CD4-positive, alpha-beta memory T cell (primary cell): Measurements from ENCODE around the gene AUNIP. TPM values are rescaled to one million over a fixed set of nuclear protein-coding genes. Genes with fewer than 3 reads are reported as not detected.

Experiments used
- CTCF ChIA-PET: fragments of 350-600 bp; sonication (Branson Sonifier 250); formaldehyde crosslinking; loops from one replicate; lab custom pipeline; 2021; ENCODE audit warnings: inconsistent platforms; ENCODE audit not compliant: partially characterized antibody; lab: Charles Lee
- POLR2A ChIA-PET: fragments of 350-600 bp; sonication (Branson Sonifier 250); formaldehyde crosslinking; loops from one replicate; lab custom pipeline; 2021; ENCODE audit not compliant: partially characterized antibody; lab: Charles Lee
- DNase-seq, 5 donors: peaks; one replicate each; pipeline versions ENCODE4 v3.0.0 to v3.0.0-alpha.2; 2020 to 2022; ENCODE audit warnings: mixed read lengths in 1 of 5
- H3K27ac ChIP-seq: one replicate; pipeline ENCODE4 v1.7.0; 2013; ENCODE audit warnings: low read depth, low read length
- H3K27me3 ChIP-seq: 2 replicates; pipeline ENCODE4 v1.7.0; 2013; ENCODE audit warnings: mild to moderate bottlenecking, low read length, moderate library complexity; ENCODE audit not compliant: insufficient read depth
- H3K36me3 ChIP-seq: 2 replicates; pipeline ENCODE4 v1.7.0; 2013; ENCODE audit warnings: mild to moderate bottlenecking, low read length, moderate library complexity; ENCODE audit not compliant: insufficient read depth
- H3K4me1 ChIP-seq: 2 replicates; pipeline ENCODE4 v1.7.0; 2013; ENCODE audit warnings: mild to moderate bottlenecking, low read length, moderate library complexity; ENCODE audit not compliant: insufficient read depth
- H3K4me3 ChIP-seq, 2 donors: one replicate each; pipeline ENCODE4 v1.7.0; 2013; ENCODE audit warnings: low read length in 2 of 2, mild to moderate bottlenecking in 1 of 2
- H3K9me3 ChIP-seq, 2 donors: one replicate each; pipeline ENCODE4 v1.7.0; 2013; ENCODE audit warnings: low read length in 2 of 2, control low read depth in 1 of 2; ENCODE audit not compliant: control insufficient read depth in 1 of 2
- H3K27ac Mint-ChIP-seq, 7 donors: one replicate each; pipeline ENCODE4 v1.8.0; 2020 to 2021; ENCODE audit warnings: mixed read lengths in 7 of 7, mild to moderate bottlenecking in 6 of 7, inconsistent platforms in 3 of 7, moderate library complexity in 3 of 7
- H3K27me3 Mint-ChIP-seq, 2 donors: one replicate each; pipeline ENCODE4 v1.8.0; 2020 to 2021; ENCODE audit warnings: mixed read lengths in 2 of 2
- H3K36me3 Mint-ChIP-seq, 2 donors: one replicate each; pipeline ENCODE4 v1.8.0; 2020 to 2021; ENCODE audit warnings: mixed read lengths in 2 of 2, inconsistent platforms in 1 of 2, mild to moderate bottlenecking in 1 of 2
- H3K4me1 Mint-ChIP-seq, 4 donors: one replicate each; pipeline ENCODE4 v1.8.0; 2020 to 2021; ENCODE audit warnings: mixed read lengths in 4 of 4, mild to moderate bottlenecking in 1 of 4
- H3K4me3 Mint-ChIP-seq, 8 donors: one replicate each; pipeline ENCODE4 v1.8.0; 2020 to 2021; ENCODE audit warnings: mixed read lengths in 8 of 8, mild to moderate bottlenecking in 7 of 8, moderate library complexity in 6 of 8, inconsistent platforms in 3 of 8
- H3K9me3 Mint-ChIP-seq, 8 donors: one replicate each; pipeline ENCODE4 v1.8.0; 2020 to 2021; ENCODE audit warnings: mixed read lengths in 8 of 8, mild to moderate bottlenecking in 5 of 8, inconsistent platforms in 3 of 8, moderate library complexity in 1 of 8
- intact Hi-C: fragments of 100-400 bp; cut with micrococcal nuclease; formaldehyde crosslinking; loops from one replicate; pipeline ENCODE4 v1.15.1; 2023
- polyA plus RNA-seq, 2 donors: library from polyadenylated mRNA; unstranded; fragments of 300-500 nt; fragmentation: Illumina TruSeq; gene quantifications; one replicate each; pipeline ENCODE4 v1.2.3, GENCODE V29; 2021
- total RNA-seq, 2 experiments: library from RNA; stranded (reverse); gene quantifications; one replicate each; pipeline ENCODE4 v1.2.3, GENCODE V29; 2021

The AUNIP gene
- total and polyA plus RNA-seq, 4 experiments from 2014 or later = not detected

DNA sequence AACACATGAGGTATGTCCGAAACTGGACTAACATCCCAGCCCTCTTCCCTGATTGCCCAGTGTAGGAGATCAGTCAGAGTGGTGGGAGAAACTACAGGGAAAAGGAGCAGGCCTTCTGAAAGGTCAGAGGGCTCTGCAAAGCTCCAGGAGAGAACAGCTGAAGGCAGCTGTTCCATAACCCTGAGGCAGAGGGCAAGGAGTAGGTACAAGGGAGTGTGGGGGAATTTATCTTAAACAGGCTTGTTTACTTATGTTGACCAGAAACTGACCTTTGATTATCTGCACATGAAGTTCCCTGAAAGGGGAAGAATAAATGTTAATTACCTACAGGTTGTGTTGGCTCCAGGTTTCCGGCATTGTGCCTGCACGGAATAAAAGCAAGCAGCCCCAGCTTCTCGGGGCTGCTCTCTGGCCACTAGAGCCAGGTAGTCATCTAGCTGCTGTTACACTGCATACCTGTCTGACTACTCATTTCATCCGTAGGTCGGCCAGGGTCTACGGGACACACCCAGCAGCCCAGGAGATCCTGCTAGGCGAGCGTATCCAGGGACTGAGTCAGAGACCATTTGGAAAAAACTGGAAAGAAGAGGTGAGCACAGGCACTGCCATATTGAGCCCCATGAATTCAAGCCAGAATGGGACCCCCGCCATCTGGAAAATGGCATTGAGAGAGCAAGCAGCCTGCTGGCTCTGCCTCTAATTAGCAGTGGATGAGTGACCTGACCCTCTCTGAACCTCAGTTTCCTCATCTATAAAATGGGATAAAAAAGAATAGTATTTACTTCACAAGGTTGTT is 31.2 kb upstream of the AUNIP start:
- H3K36me3 Mint-ChIP-seq = no peaks in the 10 kb centered on the region
- intact Hi-C loops = no loop called here
- Histone ChIP-seq H3K36me3 (no peaks in the 10 kb centered on the region), H3K27ac (no peak overlapping the region), H3K27me3 (no peaks in the 10 kb centered on the region), H3K9me3 (no peaks in the 10 kb centered on the region), H3K4me3 (no peak overlapping the region), H3K4me1 (peaks cover 5% of the 10 kb centered on the region)
- peak overlapping the region in 2 of 7 donors; percentile 1 to 19 for H3K27ac Mint-ChIP-seq
- DNase-seq = no peak
- H3K27me3 Mint-ChIP-seq = no peaks in the 10 kb centered on the region
- peaks cover 3 to 4% (median 4%) of the 10 kb centered on the region in 4 donors for H3K4me1 Mint-ChIP-seq
- no peaks in the 10 kb centered on the region for H3K9me3 Mint-ChIP-seq
- H3K4me3 Mint-ChIP-seq = no peak overlapping the region
- POLR2A ChIA-PET = no interaction called here
- CTCF ChIA-PET = interaction anchor here (0.8 to 19.0 kb wide), 2 partner anchors 11 to 109 kb away, joined by 5 to 583 read pairs; partner anchors contain the start of gene PAFAH2

DNA sequence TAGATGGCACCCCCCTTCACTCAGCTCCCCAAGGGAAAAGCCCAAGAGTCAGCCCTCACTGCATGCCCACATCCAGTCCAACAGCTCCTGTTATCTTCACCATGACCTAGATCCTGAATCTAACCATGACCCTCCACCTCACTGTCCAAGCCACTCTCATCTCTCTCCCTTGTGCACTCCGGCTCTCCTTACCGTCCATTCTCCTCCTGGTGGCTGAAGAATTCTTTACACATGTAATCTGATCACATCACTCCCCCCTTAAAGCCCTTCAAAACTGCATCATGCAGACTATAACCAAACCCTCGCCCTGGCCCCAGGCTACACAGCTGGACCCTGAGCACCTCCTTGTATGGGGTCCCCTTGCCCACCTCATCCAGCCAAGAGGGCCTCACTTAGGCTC is 30.2 kb upstream of the AUNIP start:
- no peaks in the 10 kb centered on the region for H3K9me3 Mint-ChIP-seq
- Histone ChIP-seq H3K4me1 (no peaks in the 10 kb centered on the region), H3K4me3 (no peak overlapping the region), H3K9me3 (no peaks in the 10 kb centered on the region), H3K36me3 (no peaks in the 10 kb centered on the region), H3K27me3 (no peaks in the 10 kb centered on the region), H3K27ac (no peak overlapping the region)
- no peaks in the 10 kb centered on the region for H3K36me3 Mint-ChIP-seq
- ChIA-PET CTCF (interaction anchor here (1.0 to 19.0 kb wide), 2 partner anchors 15 to 110 kb away, joined by 3 to 583 read pairs; partner anchors contain the start of gene PAFAH2), POLR2A (no interaction called here)
- H3K4me3 Mint-ChIP-seq = no peak overlapping the region
- H3K4me1 Mint-ChIP-seq = no peaks in the 10 kb centered on the region
- H3K27me3 Mint-ChIP-seq = no peaks in the 10 kb centered on the region
- H3K27ac Mint-ChIP-seq = no peak overlapping the region
- DNase-seq = no peak
- intact Hi-C loops = no loop called here

DNA sequence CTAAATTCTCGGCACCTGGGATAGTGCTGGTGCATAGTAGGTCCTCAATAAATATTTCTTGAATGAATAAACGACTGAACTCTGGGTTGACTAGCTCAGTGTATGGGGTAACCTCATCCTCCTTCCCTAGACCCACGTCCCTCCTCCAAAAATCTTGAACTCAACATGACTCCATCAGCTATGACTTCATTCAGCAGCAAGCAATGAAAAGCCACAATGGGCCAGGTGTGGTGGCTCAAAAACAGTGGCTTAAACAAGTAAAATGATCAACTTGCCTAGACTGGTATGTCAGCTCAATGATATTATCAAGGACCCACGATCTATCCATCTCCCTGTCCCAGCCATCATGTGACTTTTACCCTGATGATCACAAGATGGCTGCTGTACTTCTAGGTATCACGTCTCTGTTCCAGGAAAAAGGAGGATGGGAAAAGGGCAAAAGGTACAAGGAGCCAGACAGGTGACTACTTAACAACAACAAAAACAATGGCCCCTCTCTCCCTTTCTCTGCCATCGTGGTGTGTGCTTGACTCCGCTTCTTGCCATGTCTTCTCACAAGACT is 29.2 kb upstream of the AUNIP start:
- Histone ChIP-seq H3K27me3 (no peaks in the 10 kb centered on the region), H3K27ac (no peak overlapping the region), H3K36me3 (no peaks in the 10 kb centered on the region), H3K9me3 (no peaks in the 10 kb centered on the region), H3K4me3 (no peak overlapping the region), H3K4me1 (no peaks in the 10 kb centered on the region)
- Mint-ChIP-seq H3K27ac (no peak overlapping the region), H3K4me3 (no peak overlapping the region), H3K27me3 (no peaks in the 10 kb centered on the region), H3K9me3 (no peaks in the 10 kb centered on the region), H3K4me1 (no peaks in the 10 kb centered on the region), H3K36me3 (no peaks in the 10 kb centered on the region)
- DNase-seq = no peak
- CTCF ChIA-PET = interaction anchor here (0.9 to 19.0 kb wide), 2 partner anchors 13 to 111 kb away, joined by 3 to 583 read pairs; partner anchors contain the start of genes PAFAH2 and PAQR7
- POLR2A ChIA-PET = no interaction called here
- intact Hi-C loops = no loop called here

DNA sequence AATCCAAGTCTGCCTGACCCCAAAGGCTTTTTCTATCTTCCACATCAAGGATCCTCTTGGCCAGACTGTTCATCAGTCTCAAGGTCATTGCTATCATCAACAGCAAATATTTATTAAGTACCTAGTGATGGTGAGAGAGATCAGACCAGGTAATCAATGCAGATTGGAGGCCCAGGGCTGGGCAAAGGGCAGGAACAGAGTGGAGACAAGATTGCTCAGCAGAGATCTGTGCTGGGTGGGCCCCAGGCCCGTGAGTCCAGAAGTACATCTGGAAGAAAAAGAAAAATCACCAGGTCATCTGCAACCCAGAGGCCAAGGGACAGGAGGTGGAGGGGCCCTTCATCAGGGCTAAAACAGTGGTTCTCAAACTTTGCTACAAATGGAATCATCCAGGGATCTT is 26.3 kb upstream of the AUNIP start:
- Mint-ChIP-seq H3K4me1 (no peaks in the 10 kb centered on the region), H3K9me3 (no peaks in the 10 kb centered on the region), H3K36me3 (no peaks in the 10 kb centered on the region), H3K4me3 (no peak overlapping the region), H3K27me3 (no peaks in the 10 kb centered on the region), H3K27ac (no peak overlapping the region)
- H3K27me3 ChIP-seq = no peaks in the 10 kb centered on the region
- no peak for DNase-seq
- H3K4me1 ChIP-seq = no peaks in the 10 kb centered on the region
- no peak overlapping the region for H3K27ac ChIP-seq
- intact Hi-C loops = no loop called here
- CTCF ChIA-PET = interaction anchor here (1.4 to 2.1 kb wide), 2 partner anchors 11 to 149 kb away, joined by 4 to 8 read pairs; no protein-coding TSS in a partner anchor
- no peak overlapping the region for H3K4me3 ChIP-seq
- H3K36me3 ChIP-seq = no peaks in the 10 kb centered on the region
- H3K9me3 ChIP-seq = no peaks in the 10 kb centered on the region
- POLR2A ChIA-PET = no interaction called here

DNA sequence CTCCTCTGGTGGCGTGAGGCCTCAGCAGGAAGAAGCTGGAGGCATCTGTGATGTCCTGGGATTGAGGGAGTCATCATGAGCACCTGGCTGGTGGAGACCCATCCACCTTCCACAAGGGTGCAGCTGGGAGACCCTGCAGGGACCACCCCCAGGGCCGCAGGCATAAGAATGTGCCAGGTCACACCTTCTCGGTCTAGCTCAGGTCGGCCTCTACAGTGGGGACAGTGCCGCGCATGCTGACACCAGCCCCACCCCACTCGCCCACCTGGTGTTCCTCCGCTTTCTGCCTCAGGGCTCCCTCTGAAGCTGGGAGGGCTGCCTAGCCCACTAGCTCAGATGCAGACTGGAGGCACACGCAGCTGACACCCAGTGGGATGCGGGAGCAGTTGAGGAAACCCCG is 22.0 kb upstream of the AUNIP start:
- no peaks in the 10 kb centered on the region for H3K36me3 Mint-ChIP-seq
- ChIA-PET POLR2A (no interaction called here), CTCF (interaction anchor here (3.1 kb wide), 1 partner anchor 14 kb away, joined by 13 read pairs; no protein-coding TSS in a partner anchor)
- no peak overlapping the region for H3K27ac Mint-ChIP-seq
- no peaks in the 10 kb centered on the region for H3K27me3 Mint-ChIP-seq
- Histone ChIP-seq H3K27me3 (no peaks in the 10 kb centered on the region), H3K36me3 (no peaks in the 10 kb centered on the region), H3K27ac (no peak overlapping the region), H3K4me1 (no peaks in the 10 kb centered on the region), H3K9me3 (no peaks in the 10 kb centered on the region), H3K4me3 (no peak overlapping the region)
- intact Hi-C loops = no loop called here
- H3K4me1 Mint-ChIP-seq = peaks cover 0 to 3% (median 1%) of the 10 kb centered on the region in 4 donors
- no peak for DNase-seq
- no peaks in the 10 kb centered on the region for H3K9me3 Mint-ChIP-seq
- H3K4me3 Mint-ChIP-seq = no peak overlapping the region

DNA sequence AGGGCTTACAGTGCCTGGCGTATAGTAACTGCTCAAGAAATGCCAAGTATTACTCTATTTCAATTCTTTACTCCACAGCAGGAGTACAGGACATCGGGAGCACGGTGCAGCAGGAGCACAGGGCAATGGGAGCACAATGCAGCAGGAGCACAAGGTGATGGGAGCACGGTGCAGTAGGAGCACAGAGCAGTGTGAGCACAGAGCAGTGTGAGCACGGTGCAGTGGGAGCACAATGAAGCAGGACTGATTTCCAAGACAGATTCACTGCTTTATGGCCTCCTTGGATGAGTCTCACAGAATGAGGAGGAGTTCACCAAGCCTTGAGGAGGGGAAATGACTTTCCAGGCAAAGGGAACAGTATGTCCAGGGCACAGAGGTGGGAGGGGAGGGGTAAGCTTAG is 21.3 kb upstream of the AUNIP start:
- Mint-ChIP-seq H3K36me3 (no peaks in the 10 kb centered on the region), H3K4me3 (no peak overlapping the region), H3K27me3 (no peaks in the 10 kb centered on the region), H3K9me3 (no peaks in the 10 kb centered on the region), H3K4me1 (peaks cover 0 to 7% (median 3%) of the 10 kb centered on the region in 4 donors), H3K27ac (peak overlapping the region in 1 of 7 donors; percentile 37)
- H3K36me3 ChIP-seq = no peaks in the 10 kb centered on the region
- DNase-seq = no peak
- no peaks in the 10 kb centered on the region for H3K9me3 ChIP-seq
- ChIA-PET CTCF (no interaction called here), POLR2A (no interaction called here)
- no peak overlapping the region for H3K27ac ChIP-seq
- no peaks in the 10 kb centered on the region for H3K27me3 ChIP-seq
- no peaks in the 10 kb centered on the region for H3K4me1 ChIP-seq
- intact Hi-C loops = no loop called here
- no peak overlapping the region for H3K4me3 ChIP-seq

GRCh38 chr1:25879675-25880074 is 20.4 kb upstream of the AUNIP start:
- H3K27ac Mint-ChIP-seq = peak overlapping the region in 1 of 7 donors; percentile 52

More at GRCh38 chr1:25879675-25880074, 20.4 kb upstream of the AUNIP start:
- no peak overlapping the region for H3K27ac ChIP-seq
- ChIA-PET POLR2A (no interaction called here), CTCF (interaction anchor here (1.3 kb wide), 1 partner anchor 118 kb away, joined by 3 read pairs; the partner anchor contains the start of gene PAFAH2)
- H3K36me3 Mint-ChIP-seq = no peaks in the 10 kb centered on the region
- no peaks in the 10 kb centered on the region for H3K27me3 ChIP-seq
- H3K4me1 ChIP-seq = peaks cover 4% of the 10 kb centered on the region
- no peaks in the 10 kb centered on the region for H3K36me3 ChIP-seq
- no peak overlapping the region for H3K4me3 Mint-ChIP-seq
- no peak overlapping the region for H3K4me3 ChIP-seq
- no peaks in the 10 kb centered on the region for H3K9me3 ChIP-seq
- peaks cover 4 to 12% (median 6%) of the 10 kb centered on the region in 4 donors for H3K4me1 Mint-ChIP-seq
- DNase-seq = no peak
- intact Hi-C loops = no loop called here
- H3K27me3 Mint-ChIP-seq = no peaks in the 10 kb centered on the region
- no peaks in the 10 kb centered on the region for H3K9me3 Mint-ChIP-seq
